HuH-7 (cell line): Measurements from ENCODE around the gene TRPM8.

Source experiments
- DNase-seq: peaks from one replicate; pipeline ENCODE4 v3.0.0; 2011; ENCODE audit warnings: low spot score

The TRPM8 gene

GRCh38 chr2:234002281-234002680 lies 85.1 kb downstream of the TRPM8 start:
- no peak for DNase-seq

GRCh38 chr2:234003972-234004617 lies 86.9 kb downstream of the TRPM8 start:
- DNase-seq, result no peak

- DNase-seq, result no peak
These were observed 88.0 kb downstream of the TRPM8 start for GRCh38 chr2:234005126-234005525.

- no peak for DNase-seq
These were observed 89.3 kb downstream of the TRPM8 start for GRCh38 chr2:234006501-234006900.

GRCh38 chr2:234014427-234014826 lies 97.3 kb downstream of the TRPM8 start:
- DNase-seq, result no peak

- no peak for DNase-seq
These were observed 98.7 kb downstream of the TRPM8 start for GRCh38 chr2:234015861-234016260.

GRCh38 chr2:234019896-234020295 lies 102.7 kb downstream of the TRPM8 start:
- DNase-seq, result no peak

GRCh38 chr2:234020332-234020731 lies 103.2 kb downstream of the TRPM8 start:
- no peak for DNase-seq

- no peak for DNase-seq
These were observed 105.3 kb downstream of the TRPM8 start for GRCh38 chr2:234022424-234022823.

GRCh38 chr2:234024304-234024703 lies 107.1 kb downstream of the TRPM8 start:
- DNase-seq, result no peak

GRCh38 chr2:234025466-234025865 lies 108.3 kb downstream of the TRPM8 start:
- no peak for DNase-seq

- DNase-seq, result no peak
These were observed 108.8 kb downstream of the TRPM8 start for GRCh38 chr2:234025891-234026401.

GRCh38 chr2:234026693-234027254 lies 109.6 kb downstream of the TRPM8 start:
- no peak for DNase-seq

- no peak for DNase-seq
These were observed 110.5 kb downstream of the TRPM8 start for GRCh38 chr2:234027641-234028040.

- DNase-seq, result no peak
These were observed 112.1 kb downstream of the TRPM8 start for GRCh38 chr2:234029150-234029733.

- no peak for DNase-seq
These were observed 114.0 kb downstream of the TRPM8 start for GRCh38 chr2:234031207-234031606.

- DNase-seq, result no peak
These were observed 115.2 kb downstream of the TRPM8 start for GRCh38 chr2:234032279-234032856.

- DNase-seq, result no peak
These were observed 116.0 kb downstream of the TRPM8 start for GRCh38 chr2:234033174-234033573.

- no peak for DNase-seq
These were observed 116.7 kb downstream of the TRPM8 start for GRCh38 chr2:234033885-234034284.

GRCh38 chr2:234038076-234038802 lies 121.1 kb downstream of the TRPM8 start:
- DNase-seq, result no peak

- DNase-seq, result no peak
These were observed 127.0 kb downstream of the TRPM8 start for GRCh38 chr2:234044157-234044556.

GRCh38 chr2:234046521-234046920 lies 129.3 kb downstream of the TRPM8 start:
- no peak for DNase-seq

GRCh38 chr2:234047361-234047760 lies 130.2 kb downstream of the TRPM8 start:
- DNase-seq, result no peak
